ENCODE measurements around the gene ZDHHC6.

GRCh38 chr10:112446855-112447619 is at the start of gene ZDHHC6, which contains the start of gene VTI1A:
- TF ChIP-seq GATA2 (IDR thresholded peaks at IDR 0.05; ENCODE audit: low read depth, low read length) (peak; percentile 89), GATA3 (IDR thresholded peaks at IDR 0.05; ENCODE audit: low read depth, low read length) (no peak)
